ENCODE data around the gene CYBC1. TPM values are rescaled to one million over a fixed set of nuclear protein-coding genes. Genes with fewer than 3 reads are reported as not detected.

Gene CYBC1
- total and polyA plus RNA-seq, 9 of the 15 experiments (the other 6 are each of a cell fraction or from before 2014, with no cell fraction given), result 1.3 to 71.8 (median 49.9) TPM

- no peak for TF ChIP-seq ZNF277 (CRISPR knock-in tag; IDR thresholded peaks at IDR 0.05; ENCODE audit: borderline replicate concordance)
- no peak for TF ChIP-seq ERF (CRISPR knock-in tag; IDR thresholded peaks at IDR 0.05)
- TF ChIP-seq LCOR (CRISPR knock-in tag; IDR thresholded peaks at IDR 0.05), result no peak
- no peak for TF ChIP-seq DMBX1 (CRISPR knock-in tag; IDR thresholded peaks at IDR 0.05; ENCODE audit: borderline replicate concordance)
- TF ChIP-seq, protein P1, sequence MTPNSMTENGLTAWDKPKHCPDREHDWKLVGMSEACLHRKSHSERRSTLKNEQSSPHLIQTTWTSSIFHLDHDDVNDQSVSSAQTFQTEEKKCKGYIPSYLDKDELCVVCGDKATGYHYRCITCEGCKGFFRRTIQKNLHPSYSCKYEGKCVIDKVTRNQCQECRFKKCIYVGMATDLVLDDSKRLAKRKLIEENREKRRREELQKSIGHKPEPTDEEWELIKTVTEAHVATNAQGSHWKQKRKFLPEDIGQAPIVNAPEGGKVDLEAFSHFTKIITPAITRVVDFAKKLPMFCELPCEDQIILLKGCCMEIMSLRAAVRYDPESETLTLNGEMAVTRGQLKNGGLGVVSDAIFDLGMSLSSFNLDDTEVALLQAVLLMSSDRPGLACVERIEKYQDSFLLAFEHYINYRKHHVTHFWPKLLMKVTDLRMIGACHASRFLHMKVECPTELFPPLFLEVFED (CRISPR knock-in tag; conservative IDR thresholded peaks at IDR 0.05), result no peak
- TF ChIP-seq ZC3H4 (CRISPR knock-in tag; IDR thresholded peaks at IDR 0.05; ENCODE audit: borderline replicate concordance), result no peak
- TF ChIP-seq ZNF12 (CRISPR knock-in tag; IDR thresholded peaks at IDR 0.05), result no peak
- TF ChIP-seq NCOR1 (IDR thresholded peaks at IDR 0.05), result peak; percentile 48; the same call in 1 of the 2 replicates
- TF ChIP-seq POLR3G (IDR thresholded peaks at IDR 0.05; ENCODE audit: extremely low read depth, insufficient read length, insufficient replicate concordance), result no peak
- TF ChIP-seq JUND (IDR thresholded peaks at IDR 0.05; ENCODE audit: borderline replicate concordance, low read depth, low read length), result no peak
- no peak; the same call in 2 of the 3 replicates for TF ChIP-seq JUND (tag; IDR thresholded peaks at IDR 0.05; ENCODE audit: borderline replicate concordance, low read depth, low read length)
- no peak for TF ChIP-seq RAD21 (CRISPR knock-in tag; conservative IDR thresholded peaks at IDR 0.05 in 1 of 2, IDR thresholded peaks at IDR 0.05 in 1 of 2)
- no peak for TF ChIP-seq ZNF609 (CRISPR knock-in tag; IDR thresholded peaks at IDR 0.05; ENCODE audit: borderline replicate concordance)
- no peak for TF ChIP-seq GTF2A2 (tag; IDR thresholded peaks at IDR 0.05)
- no peak for TF ChIP-seq ZFPM2 (CRISPR knock-in tag; IDR thresholded peaks at IDR 0.05)
- no peak for TF ChIP-seq ZNF23 (CRISPR knock-in tag; IDR thresholded peaks at IDR 0.05)
- TF ChIP-seq ZNF347 (CRISPR knock-in tag; IDR thresholded peaks at IDR 0.05; ENCODE audit: low read depth), result no peak
These were observed 6.7 kb upstream of the CYBC1 start (continued) for GRCh38 chr17:82457073-82457928.

Measured in K562 (cell line).